ENCODE measurements around the gene GORASP2.

DNA sequence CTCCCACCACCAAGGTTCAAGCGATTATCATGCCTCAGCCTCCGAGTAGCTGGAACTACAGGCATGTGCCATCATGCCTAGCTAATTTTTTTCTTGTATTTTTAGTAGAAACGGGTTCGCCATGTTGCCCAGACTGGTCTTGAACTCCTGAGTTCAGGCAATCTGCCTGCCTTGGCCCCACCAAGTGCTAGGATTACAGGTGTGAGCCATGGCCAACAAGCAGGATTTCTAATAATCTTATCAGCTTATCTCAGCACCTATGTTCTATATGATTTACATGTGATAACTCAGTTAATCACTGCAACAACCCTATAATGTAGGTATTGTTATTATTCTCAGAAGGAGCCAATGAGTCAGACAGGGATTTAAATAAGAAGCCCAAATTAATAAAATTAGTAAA is 80.3 kb downstream of the GORASP2 start:
- TF ChIP-seq POLR2AphosphoS5 (IDR thresholded peaks at IDR 0.05; ENCODE audit: low read depth, low read length) = no peak
- TF ChIP-seq PAX5 (IDR thresholded peaks at IDR 0.05; ENCODE audit: insufficient read depth, low read length, severe bottlenecking) = no peak
